MM.1S (cell line): ENCODE measurements around the gene RRP1.

ENCODE experiments used
- DNase-seq: peaks from one replicate; pipeline ENCODE4 v3.0.0-alpha.2; 2015
- H2AFZ ChIP-seq: fragments of 300-600 bp; sonication (generic); 2 replicates; pipeline ENCODE4 v1.6.0; 2016; ENCODE audit warnings: antibody characterized with exemption, low read length
- H3F3A ChIP-seq: fragments of 300-600 bp; sonication (generic); 2 replicates; pipeline ENCODE4 v1.6.1; 2016; ENCODE audit warnings: mild to moderate bottlenecking, antibody characterized with exemption, low read length, moderate library complexity, mixed read lengths; ENCODE audit not compliant: insufficient read depth
- H3K27ac ChIP-seq: fragments of 300-600 bp; sonication (generic); 2 replicates; pipeline ENCODE4 v1.5.1; 2016; ENCODE audit warnings: mild to moderate bottlenecking, low read length
- H3K27me3 ChIP-seq: fragments of 300-600 bp; sonication (generic); replicated peaks from 2 replicates; pipeline ENCODE4 v1.6.0; 2016; ENCODE audit warnings: low read length; ENCODE audit not compliant: insufficient read depth
- H3K36me3 ChIP-seq: fragments of 300-600 bp; sonication (generic); replicated peaks from 2 replicates; pipeline ENCODE4 v1.6.1; 2016; ENCODE audit warnings: mild to moderate bottlenecking, low read length, mixed read lengths; ENCODE audit not compliant: insufficient read depth
- H3K4me1 ChIP-seq: fragments of 300-600 bp; sonication (generic); 2 replicates; pipeline ENCODE4 v1.6.1; 2016; ENCODE audit warnings: low read length, mixed read lengths
- H3K4me2 ChIP-seq: fragments of 300-600 bp; sonication (generic); 2 replicates; pipeline ENCODE4 v1.6.0; 2016; ENCODE audit warnings: low read depth, low read length
- H3K4me3 ChIP-seq: fragments of 300-600 bp; sonication (generic); 2 replicates; pipeline ENCODE4 v1.5.1; 2016; ENCODE audit warnings: low read length, mixed read lengths
- H3K79me2 ChIP-seq: fragments of 300-600 bp; sonication (generic); 2 replicates; pipeline ENCODE4 v1.6.1; 2016; ENCODE audit warnings: mixed run types, low read length, mixed read lengths
- H3K9ac ChIP-seq: fragments of 300-600 bp; sonication (generic); 2 replicates; pipeline ENCODE4 v1.6.1; 2016; ENCODE audit warnings: low read length, mixed read lengths
- H3K9me2 ChIP-seq: fragments of 300-600 bp; sonication (generic); replicated peaks from 2 replicates; pipeline ENCODE4 v1.6.1; 2016; ENCODE audit warnings: mild to moderate bottlenecking, low read length, mixed read lengths; ENCODE audit not compliant: insufficient read depth
- H3K9me3 ChIP-seq: fragments of 300-600 bp; sonication (generic); replicated peaks from 2 replicates; pipeline ENCODE4 v1.6.1; 2016; ENCODE audit warnings: mild to moderate bottlenecking, low read length, mixed read lengths; ENCODE audit not compliant: insufficient read depth
- H4K20me1 ChIP-seq: fragments of 300-600 bp; sonication (generic); 2 replicates; pipeline ENCODE4 v1.6.1; 2016; ENCODE audit warnings: mild to moderate bottlenecking, low read length, moderate library complexity, mixed read lengths; ENCODE audit not compliant: insufficient read depth
- CTCF ChIP-seq: fragments of 300-600 bp; sonication (generic); IDR thresholded peaks from 2 replicates; pipeline ENCODE4 v1.5.1; 2016; ENCODE audit warnings: antibody characterized with exemption, low read length, mixed read lengths
- EZH2 ChIP-seq: fragments of 300-600 bp; sonication (generic); optimal IDR thresholded peaks from 2 replicates; pipeline ENCODE3; 2017; ENCODE audit warnings: low read depth, mild to moderate bottlenecking, antibody characterized with exemption, low read length, mixed read lengths
- EZH2phosphoT487 ChIP-seq: fragments of 300-600 bp; sonication (generic); IDR thresholded peaks from 2 replicates; pipeline ENCODE4 v1.6.1; 2018; ENCODE audit warnings: antibody characterized with exemption, low read length

Gene RRP1

GRCh38 chr21:43745772-43746517 lies 43.4 kb upstream of the RRP1 start:
- H3K27me3 ChIP-seq: no peaks in the 10 kb centered on the region
- H3K9me2 ChIP-seq: no peaks in the 10 kb centered on the region
- H3F3A ChIP-seq: peaks cover 5% of the 10 kb centered on the region; the same call in 1 of the 2 replicates
- H3K9ac ChIP-seq: no peak overlapping the region
- H3K4me3 ChIP-seq: no peak overlapping the region
- no peaks in the 10 kb centered on the region for H3K4me1 ChIP-seq
- H3K36me3 ChIP-seq: peaks cover 33% of the 10 kb centered on the region
- no peaks in the 10 kb centered on the region for H3K9me3 ChIP-seq
- no peak overlapping the region for H2AFZ ChIP-seq
- no peak for TF ChIP-seq EZH2
- no peak for TF ChIP-seq EZH2phosphoT487
- TF ChIP-seq CTCF: no peak
- no peak for DNase-seq
- H4K20me1 ChIP-seq: no peaks in the 10 kb centered on the region
- H3K4me2 ChIP-seq: no peak overlapping the region
- no peak overlapping the region for H3K27ac ChIP-seq
- H3K79me2 ChIP-seq: peaks cover 51% of the 10 kb centered on the region

DNA sequence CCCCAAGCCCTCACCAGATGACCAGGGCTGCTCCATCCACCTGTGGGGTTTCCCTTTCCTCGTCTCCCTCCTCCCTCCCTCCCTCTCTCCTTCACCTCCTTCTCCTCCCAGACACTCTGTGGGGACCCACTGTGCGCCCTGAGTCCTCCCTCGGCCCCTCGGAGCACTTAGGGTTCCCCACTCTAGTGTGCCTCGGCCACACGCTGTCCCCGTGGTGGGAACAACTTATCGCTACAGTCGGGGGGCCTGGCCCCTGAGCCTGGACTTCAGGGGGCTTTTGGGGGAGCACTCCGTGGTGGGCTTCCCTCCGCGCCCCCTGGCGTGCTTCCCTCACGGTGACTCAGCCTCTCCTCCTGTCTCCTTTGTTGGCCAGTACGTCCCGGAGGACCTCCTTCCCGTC lies 40.8 kb upstream of the RRP1 start:
- Histone ChIP-seq H3K27ac (no peak overlapping the region), H3K4me2 (no peak overlapping the region), H3K79me2 (peaks cover 50% of the 10 kb centered on the region), H3K9ac (no peak overlapping the region), H2AFZ (no peak overlapping the region), H3K4me1 (no peaks in the 10 kb centered on the region), H4K20me1 (no peaks in the 10 kb centered on the region), H3K9me2 (no peaks in the 10 kb centered on the region), H3F3A (no peaks in the 10 kb centered on the region), H3K36me3 (peaks cover 52% of the 10 kb centered on the region), H3K4me3 (no peak overlapping the region), H3K9me3 (no peaks in the 10 kb centered on the region), H3K27me3 (no peaks in the 10 kb centered on the region)
- TF ChIP-seq EZH2 (no peak), CTCF (no peak), EZH2phosphoT487 (no peak)
- no peak for DNase-seq

DNA sequence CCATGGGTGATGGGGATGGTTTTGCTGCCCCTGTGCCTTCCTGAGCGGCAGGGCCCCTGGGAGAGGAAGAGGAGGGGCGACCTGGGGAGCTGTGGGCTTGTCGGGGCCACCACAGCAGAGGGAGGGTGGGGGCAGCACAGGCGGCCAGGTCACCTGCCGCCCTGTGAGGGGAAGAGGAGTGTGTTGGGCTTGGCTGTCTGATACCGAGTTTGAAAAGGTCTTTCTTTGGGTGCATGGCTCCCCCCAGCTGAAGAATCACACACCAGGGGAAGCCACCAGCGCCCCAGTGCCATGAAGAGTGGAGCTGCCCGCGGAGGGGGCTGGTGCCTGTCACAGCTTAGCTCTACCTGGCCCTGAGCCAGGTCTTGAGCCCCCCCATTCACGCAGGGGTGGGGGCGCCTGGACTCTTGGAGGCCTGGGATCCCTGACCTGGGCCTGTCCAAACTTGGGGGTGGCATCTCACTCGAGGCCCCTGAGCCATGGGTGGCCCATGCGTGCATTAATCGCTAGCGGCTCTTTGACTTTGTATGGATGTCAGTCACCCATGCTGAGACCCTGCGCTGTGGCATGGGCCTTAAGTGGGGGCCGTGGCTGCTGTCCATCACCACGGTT lies 39.6 kb upstream of the RRP1 start:
- Histone ChIP-seq H3K4me3 (no peak overlapping the region), H3K4me1 (no peaks in the 10 kb centered on the region), H3K9ac (no peak overlapping the region), H3K4me2 (no peak overlapping the region), H4K20me1 (no peaks in the 10 kb centered on the region), H3F3A (no peaks in the 10 kb centered on the region), H3K79me2 (peaks cover 43% of the 10 kb centered on the region), H3K27ac (no peak overlapping the region), H3K27me3 (no peaks in the 10 kb centered on the region), H2AFZ (no peak overlapping the region), H3K9me3 (no peaks in the 10 kb centered on the region), H3K36me3 (peaks cover 55% of the 10 kb centered on the region), H3K9me2 (no peaks in the 10 kb centered on the region)
- TF ChIP-seq CTCF (no peak), EZH2phosphoT487 (no peak), EZH2 (no peak)
- DNase-seq: no peak
